IMR-90 (cell line): ENCODE data around the gene PCED1B. TPM values are rescaled to one million over a fixed set of nuclear protein-coding genes. Genes with fewer than 3 reads are reported as not detected.

Source experiments
- ATAC-seq: fragments of 200-7000 bp; cut with Tn5 transposase; 2 replicates; pipeline ENCODE4 v1.9.1; 2020; ENCODE audit warnings: low read depth, mild to moderate bottlenecking, moderate library complexity
- BruUV-seq: library from RNA; stranded (reverse); fragments of 400-500 nt; replicated peaks from 2 replicates; lab custom pipeline; 2021; lab: Mats Ljungman, UMichigan
- CTCF ChIA-PET: fragments of 300-600 bp; formaldehyde crosslinking; extraction: SDS; loops from one replicate; lab custom pipeline; 2021; ENCODE audit warnings: antibody characterized with exemption; lab: Yijun Ruan, JAX
- POLR2A ChIA-PET: fragments of 300-600 bp; sonication (Branson Sonifier 250); formaldehyde crosslinking; loops from one replicate; lab custom pipeline; 2022; ENCODE audit warnings: antibody characterized with exemption; ENCODE audit not compliant: unreplicated experiment; lab: Charles Lee
- DNase-seq: peaks from one replicate; pipeline ENCODE4 v3.0.0; 2013
- H2AFZ ChIP-seq: replicated peaks from 2 replicates; pipeline ENCODE3; 2013; ENCODE audit warnings: low read length, mild to moderate bottlenecking; ENCODE audit not compliant: poor library complexity
- H2AK5ac ChIP-seq: 2 replicates; pipeline ENCODE4 v1.6.1; 2013; ENCODE audit warnings: low read depth, low read length, inconsistent platforms
- H2AK9ac ChIP-seq: replicated peaks from 2 replicates; pipeline ENCODE3; 2013; ENCODE audit warnings: mild to moderate bottlenecking, low read depth, low read length, moderate library complexity; ENCODE audit not compliant: poor library complexity
- H2BK120ac ChIP-seq: 2 replicates; pipeline ENCODE4 v1.6.1; 2013; ENCODE audit warnings: low read depth, low read length, inconsistent platforms
- H2BK15ac ChIP-seq: 3 replicates; pipeline ENCODE4 v1.6.1; 2013; ENCODE audit warnings: low read depth, low read length, inconsistent platforms
- H2BK20ac ChIP-seq: 2 replicates; pipeline ENCODE4 v1.6.1; 2013; ENCODE audit warnings: low read depth, mild to moderate bottlenecking, inconsistent platforms, low read length, moderate library complexity
- H2BK5ac ChIP-seq: 2 replicates; pipeline ENCODE4 v1.6.1; 2013; ENCODE audit warnings: mild to moderate bottlenecking, low read depth, low read length, inconsistent platforms; ENCODE audit not compliant: poor library complexity, severe bottlenecking
- H3K14ac ChIP-seq: replicated peaks from 2 replicates; pipeline ENCODE4 v1.6.1; 2013; ENCODE audit warnings: low read depth, low read length, inconsistent platforms
- H3K18ac ChIP-seq: 2 replicates; pipeline ENCODE4 v1.6.1; 2013; ENCODE audit warnings: low read depth, low read length, control low read depth
- H3K23ac ChIP-seq: 2 replicates; pipeline ENCODE4 v1.6.1; 2013; ENCODE audit warnings: low read depth, low read length, inconsistent platforms
- H3K27ac ChIP-seq: 2 replicates; pipeline ENCODE4 v1.5.1; 2013; ENCODE audit warnings: mild to moderate bottlenecking, control low read depth, low read length; ENCODE audit not compliant: insufficient read depth
- H3K27me3 ChIP-seq: 2 replicates; pipeline ENCODE4 v1.6.1; 2013; ENCODE audit warnings: low read length; ENCODE audit not compliant: control insufficient read depth, insufficient read depth
- H3K36me3 ChIP-seq: 2 replicates; pipeline ENCODE4 v1.6.1; 2013; ENCODE audit warnings: low read length, mixed read lengths; ENCODE audit not compliant: control insufficient read depth, insufficient read depth
- H3K4ac ChIP-seq: 2 replicates; pipeline ENCODE4 v1.6.1; 2013; ENCODE audit warnings: low read depth, low read length, inconsistent platforms
- H3K4me1 ChIP-seq: 2 replicates; pipeline ENCODE4 v1.6.1; 2013; ENCODE audit warnings: low read length, mixed read lengths; ENCODE audit not compliant: control insufficient read depth, insufficient read depth
- H3K4me2 ChIP-seq: 2 replicates; pipeline ENCODE4 v1.6.1; 2013; ENCODE audit warnings: low read depth, mild to moderate bottlenecking, control low read depth, low read length, moderate library complexity
- H3K4me3 ChIP-seq: 2 replicates; pipeline ENCODE4 v1.5.1; 2013; ENCODE audit warnings: low read depth, mild to moderate bottlenecking, control low read depth, low read length, moderate library complexity; ENCODE audit not compliant: insufficient read depth
- H3K56ac ChIP-seq: 2 replicates; pipeline ENCODE4 v1.6.1; 2013; ENCODE audit warnings: low read length, inconsistent platforms; ENCODE audit not compliant: insufficient read depth; ENCODE audit errors: extremely low read depth
- H3K79me1 ChIP-seq, 2 experiments: 2 replicates each; pipeline ENCODE4 v1.6.1; 2013; ENCODE audit warnings: low read length in 2 of 2, inconsistent platforms in 1 of 2, low read depth in 1 of 2
- H3K9ac ChIP-seq: 2 replicates; pipeline ENCODE4 v1.6.1; 2013; ENCODE audit warnings: low read depth, low read length, control low read depth
- H3K9me1 ChIP-seq: 2 replicates; pipeline ENCODE4 v1.6.1; 2013; ENCODE audit warnings: low read length, inconsistent platforms; ENCODE audit not compliant: insufficient read depth
- H3K9me3 ChIP-seq: 2 replicates; pipeline ENCODE4 v1.6.1; 2013; ENCODE audit warnings: low read length; ENCODE audit not compliant: control insufficient read depth, insufficient read depth
- H4K20me1 ChIP-seq: 2 replicates; pipeline ENCODE4 v1.6.1; 2013; ENCODE audit warnings: low read length, inconsistent platforms; ENCODE audit not compliant: insufficient read depth
- H4K5ac ChIP-seq: 2 replicates; pipeline ENCODE4 v1.6.1; 2013; ENCODE audit warnings: mild to moderate bottlenecking, low read depth, low read length, control low read depth
- H4K8ac ChIP-seq, 2 experiments: 2 replicates each; pipeline ENCODE4 v1.6.1; 2013; ENCODE audit warnings: low read depth in 2 of 2, low read length in 2 of 2, control low read depth in 1 of 2, inconsistent platforms in 1 of 2
- H4K91ac ChIP-seq: 2 replicates; pipeline ENCODE4 v1.6.1; 2013; ENCODE audit warnings: low read depth, low read length, inconsistent platforms; ENCODE audit not compliant: insufficient read depth
- CTCF ChIP-seq: conservative IDR thresholded peaks from 2 replicates; pipeline ENCODE4 v1.5.1; 2012; ENCODE audit warnings: mild to moderate bottlenecking, low read depth, low read length, improper control_type of control experiment
- MAFK ChIP-seq: IDR thresholded peaks from 2 replicates; pipeline ENCODE4 v1.6.1; 2012; ENCODE audit warnings: low read depth, low read length, improper control_type of control experiment
- MAZ ChIP-seq: IDR thresholded peaks from 2 replicates; pipeline ENCODE4 v1.6.1; 2012; ENCODE audit warnings: low read depth, mild to moderate bottlenecking, low read length, improper control_type of control experiment, moderate library complexity, borderline replicate concordance
- NFE2L2 ChIP-seq: fragments of 150-350 bp; IDR thresholded peaks from 2 replicates; pipeline ENCODE4 v1.6.1; 2016; ENCODE audit warnings: low read depth, mild to moderate bottlenecking, low read length
- RAD21 ChIP-seq: IDR thresholded peaks from 2 replicates; pipeline ENCODE4 v1.6.1; 2012; ENCODE audit warnings: low read length, improper control_type of control experiment
- WGBS, 2 experiments: methylation state at CpG; one replicate each; pipeline versions ENCODE4 v1.1.5 to v1.1.7; 2013; ENCODE audit warnings: missing lambda C conversion rate in 2 of 2; ENCODE audit not compliant: insufficient read length in 1 of 2; ENCODE audit errors: extremely low coverage in 2 of 2; 5-methylcytosine and 5-hydroxymethylcytosine counted together
- dilution Hi-C: fragments of 300-500 bp; cut with HindIII; formaldehyde crosslinking; loops from one replicate; pipeline ENCODE4 v1.14.3; 2018; ENCODE audit warnings: low sequenced_read_pairs; ENCODE audit not compliant: unreplicated experiment
- in situ Hi-C: fragments of 300-500 bp; cut with MboI; formaldehyde crosslinking; loops from 3 replicates; pipeline ENCODE4 v1.14.3; 2019; ENCODE audit warnings: low sequenced_read_pairs, inconsistent platforms, mixed read lengths
- intact Hi-C: fragments of 100-400 bp; cut with micrococcal nuclease; formaldehyde crosslinking; loops from 2 replicates; pipeline ENCODE4 v1.10.0; 2022
- polyA plus RNA-seq, 3 experiments: library from polyadenylated mRNA; depleted of rRNA; stranded (reverse); fragments of >200 nt; gene quantifications; 2 replicates each; pipeline ENCODE4 v1.2.3, GENCODE V29; 2012; ENCODE audit warnings: low replicate concordance in 1 of 3
- total RNA-seq: library from RNA; depleted of rRNA; stranded (reverse); fragments of >200 nt; gene quantifications from 2 replicates; pipeline ENCODE4 v1.2.3, GENCODE V29; 2012

PCED1B gene
- total and polyA plus RNA-seq, 2 of the 4 experiments (the other 2 are of a cell fraction) = 0.36 to 2.6 TPM

DNA sequence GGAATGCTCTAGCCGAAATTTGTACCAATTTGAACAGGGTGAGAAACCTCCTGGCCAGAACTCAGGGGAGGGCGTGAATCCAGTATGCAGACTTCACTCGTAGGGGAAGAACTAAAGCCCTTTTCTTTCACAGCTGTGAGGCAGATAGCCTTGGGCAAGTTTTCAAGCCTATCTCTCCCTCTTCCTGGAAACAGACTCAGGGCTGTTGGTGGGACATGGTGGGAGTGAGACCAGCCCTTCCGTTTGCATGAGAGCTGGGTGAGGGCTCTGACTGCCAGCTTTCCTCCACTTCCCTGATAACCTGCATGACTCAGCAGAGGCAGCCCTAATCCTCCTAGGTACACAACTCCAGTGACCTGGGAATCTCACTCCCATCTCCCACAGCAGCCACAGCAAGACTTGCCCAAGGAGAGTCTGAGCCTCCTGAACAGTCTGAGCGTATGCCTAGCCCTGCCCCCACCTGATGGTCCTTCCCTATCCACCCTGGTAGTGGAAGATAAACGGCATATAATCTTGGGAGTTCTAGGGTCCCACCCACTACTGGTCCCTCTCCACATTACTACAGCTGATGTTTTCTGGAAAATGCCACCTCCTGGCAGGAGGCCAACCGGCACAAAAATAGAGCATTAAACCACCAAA is 170.4 kb downstream of the PCED1B start:
- H3K9me1 ChIP-seq = no peaks in the 10 kb centered on the region
- H4K20me1 ChIP-seq = no peaks in the 10 kb centered on the region
- H3K4me1 ChIP-seq = no peaks in the 10 kb centered on the region; the same call in 1 of the 2 replicates
- intact Hi-C loops (no loop called here), dilution Hi-C loops (no loop called here), in situ Hi-C loops (no loop called here)
- H3K36me3 ChIP-seq = no peaks in the 10 kb centered on the region
- no peaks in the 10 kb centered on the region for H3K9me3 ChIP-seq
- H2BK15ac ChIP-seq = no peak overlapping the region; the same call in 2 of the 3 replicates
- no peak overlapping the region for H4K8ac ChIP-seq
- no peak overlapping the region for H2BK20ac ChIP-seq
- no peak overlapping the region for H2AK5ac ChIP-seq
- BruUV-seq = no TSS peak
- no peak overlapping the region for H2AFZ ChIP-seq
- H3K27ac ChIP-seq = no peak overlapping the region
- DNase-seq (no peak), ATAC-seq (no peak)
- H4K91ac ChIP-seq = no peak overlapping the region
- no peak overlapping the region for H3K4me2 ChIP-seq
- H3K56ac ChIP-seq = no peak overlapping the region
- H3K4me3 ChIP-seq = no peak overlapping the region
- TF ChIP-seq CTCF (no peak), MAZ (no peak), RAD21 (no peak), NFE2L2 (no peak), MAFK (no peak)
- H3K23ac ChIP-seq = no peak overlapping the region
- WGBS, 2 experiments = 86% methylated on average over 1 of the region's 7 CpGs; no CpG with 5 or more reads in 1 of the 2 experiments
- ChIA-PET CTCF (no interaction called here), POLR2A (no interaction called here)
- no peaks in the 10 kb centered on the region for H3K79me1 ChIP-seq
- H2BK5ac ChIP-seq = no peak overlapping the region
- H2AK9ac ChIP-seq = no peak overlapping the region
- H3K27me3 ChIP-seq = no peaks in the 10 kb centered on the region
- H3K14ac ChIP-seq = 0 out of 2 replicates have a peak overlapping the region, but pooled peaks have one; percentile 0
- peak overlapping the region; percentile 52 for H2BK120ac ChIP-seq
- H3K18ac ChIP-seq = no peak overlapping the region
- H3K4ac ChIP-seq = 0 out of 2 replicates have a peak overlapping the region, but pooled peaks have one; percentile 54
- H4K5ac ChIP-seq = no peak overlapping the region
- H3K9ac ChIP-seq = no peak overlapping the region
